ENCODE measurements around the gene PRAME.

GRCh38 chr22:22576244-22576988 lies 17.4 kb upstream of the PRAME start:
- no peak for TF ChIP-seq POLR2A (IDR thresholded peaks at IDR 0.05)
- TF ChIP-seq, protein P1, sequence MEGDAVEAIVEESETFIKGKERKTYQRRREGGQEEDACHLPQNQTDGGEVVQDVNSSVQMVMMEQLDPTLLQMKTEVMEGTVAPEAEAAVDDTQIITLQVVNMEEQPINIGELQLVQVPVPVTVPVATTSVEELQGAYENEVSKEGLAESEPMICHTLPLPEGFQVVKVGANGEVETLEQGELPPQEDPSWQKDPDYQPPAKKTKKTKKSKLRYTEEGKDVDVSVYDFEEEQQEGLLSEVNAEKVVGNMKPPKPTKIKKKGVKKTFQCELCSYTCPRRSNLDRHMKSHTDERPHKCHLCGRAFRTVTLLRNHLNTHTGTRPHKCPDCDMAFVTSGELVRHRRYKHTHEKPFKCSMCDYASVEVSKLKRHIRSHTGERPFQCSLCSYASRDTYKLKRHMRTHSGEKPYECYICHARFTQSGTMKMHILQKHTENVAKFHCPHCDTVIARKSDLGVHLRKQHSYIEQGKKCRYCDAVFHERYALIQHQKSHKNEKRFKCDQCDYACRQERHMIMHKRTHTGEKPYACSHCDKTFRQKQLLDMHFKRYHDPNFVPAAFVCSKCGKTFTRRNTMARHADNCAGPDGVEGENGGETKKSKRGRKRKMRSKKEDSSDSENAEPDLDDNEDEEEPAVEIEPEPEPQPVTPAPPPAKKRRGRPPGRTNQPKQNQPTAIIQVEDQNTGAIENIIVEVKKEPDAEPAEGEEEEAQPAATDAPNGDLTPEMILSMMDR (IDR thresholded peaks at IDR 0.05): peak in 4 of 6 experiments; percentile 40 to 58 (median 52)

Measured in Peyer's patch (tissue), 4 donors.